Measurements from ENCODE around the gene CDH10. TPM values are rescaled to one million over a fixed set of nuclear protein-coding genes. Genes with fewer than 3 reads are reported as not detected.

Gene CDH10
- total RNA-seq, 2 experiments from 2014 or later = not detected

DNA sequence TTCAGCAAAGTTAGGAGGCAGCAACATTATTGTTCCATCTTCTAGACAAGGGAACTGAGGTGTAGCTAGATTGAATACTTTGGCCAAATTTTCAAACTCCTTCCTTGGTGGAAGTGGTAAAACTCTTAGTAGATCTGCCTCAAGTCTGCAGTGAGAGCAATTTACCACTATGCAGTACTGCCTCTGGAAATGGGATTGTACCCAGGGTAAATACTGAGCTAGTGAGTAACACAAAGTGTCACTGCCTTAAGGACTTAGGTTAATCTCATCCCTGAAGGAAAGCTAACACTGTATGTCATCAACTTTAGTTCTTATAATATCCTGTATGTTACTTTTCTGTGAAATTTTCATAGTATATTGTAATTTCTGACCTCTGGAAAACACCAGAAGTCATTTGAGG, 13.9 kb downstream of the CDH10 start:
- Mint-ChIP-seq H3K36me3 (no peaks in the 10 kb centered on the region), H3K27me3 (no peaks in the 10 kb centered on the region), H3K27ac (no peak overlapping the region), H3K9me3 (no peaks in the 10 kb centered on the region), H3K4me1 (ENCODE audit: low read depth) (no peaks in the 10 kb centered on the region), H3K4me3 (no peak overlapping the region)
- POLR2A ChIA-PET = no interaction called here
- CTCF ChIA-PET = interaction anchor here (0.6 kb wide), 1 partner anchor 1853 kb away, joined by 3 read pairs; no protein-coding TSS in a partner anchor
- intact Hi-C loops (cut with micrococcal nuclease) = no loop called here
- DNase-seq = no peak

DNA sequence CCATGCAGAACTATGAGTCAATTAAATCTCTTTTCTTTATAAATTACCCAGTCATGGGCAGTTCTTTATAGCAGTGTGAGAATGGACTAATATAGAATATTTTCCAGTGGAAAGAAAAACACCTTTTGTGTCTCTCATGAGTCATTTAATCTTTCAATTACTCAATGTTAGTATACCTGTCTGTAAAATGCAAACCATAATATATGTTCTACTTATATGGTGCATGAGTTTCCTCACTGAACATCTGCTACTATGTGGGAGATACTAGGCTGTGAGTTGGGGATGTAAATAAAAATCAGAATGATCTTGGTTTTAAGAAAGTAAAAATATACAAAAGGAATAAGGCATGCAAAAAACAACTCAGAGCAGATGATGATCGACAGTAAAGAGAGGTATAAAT, 15.0 kb downstream of the CDH10 start:
- ChIA-PET CTCF (no interaction called here), POLR2A (no interaction called here)
- no peaks in the 10 kb centered on the region for H3K27me3 Mint-ChIP-seq
- H3K36me3 Mint-ChIP-seq = no peaks in the 10 kb centered on the region
- no peak overlapping the region for H3K4me3 Mint-ChIP-seq
- peaks cover under 1% of the 10 kb centered on the region for H3K9me3 Mint-ChIP-seq
- no peak for DNase-seq
- no peaks in the 10 kb centered on the region for H3K4me1 Mint-ChIP-seq (ENCODE audit: low read depth)
- H3K27ac Mint-ChIP-seq = no peak overlapping the region
- intact Hi-C loops (cut with micrococcal nuclease) = no loop called here

DNA sequence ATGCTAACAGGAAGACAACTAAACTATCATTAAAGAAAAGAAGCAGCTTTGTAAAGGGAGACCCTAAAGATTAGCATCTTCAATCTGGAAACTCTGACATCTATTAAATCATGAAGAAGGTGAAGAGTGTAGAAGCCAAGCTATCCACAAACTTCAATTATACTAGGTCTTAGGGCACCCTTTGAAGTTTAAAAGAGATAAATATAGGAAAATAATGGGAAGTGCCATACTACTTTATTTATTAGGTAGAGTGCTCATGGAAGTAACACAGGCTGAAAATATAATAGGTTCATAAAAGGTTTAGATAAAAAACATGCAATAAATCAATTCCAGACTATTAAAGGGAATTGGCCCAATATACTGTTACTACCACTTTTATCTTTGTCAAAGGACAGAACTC, 19.9 kb downstream of the CDH10 start:
- POLR2A ChIA-PET = no interaction called here
- Mint-ChIP-seq H3K4me3 (no peak overlapping the region), H3K36me3 (no peaks in the 10 kb centered on the region), H3K27me3 (no peaks in the 10 kb centered on the region), H3K27ac (no peak overlapping the region), H3K4me1 (ENCODE audit: low read depth) (no peaks in the 10 kb centered on the region), H3K9me3 (peaks cover 4% of the 10 kb centered on the region)
- DNase-seq = no peak
- intact Hi-C loops (cut with micrococcal nuclease) = no loop called here
- CTCF ChIA-PET = no interaction called here

DNA sequence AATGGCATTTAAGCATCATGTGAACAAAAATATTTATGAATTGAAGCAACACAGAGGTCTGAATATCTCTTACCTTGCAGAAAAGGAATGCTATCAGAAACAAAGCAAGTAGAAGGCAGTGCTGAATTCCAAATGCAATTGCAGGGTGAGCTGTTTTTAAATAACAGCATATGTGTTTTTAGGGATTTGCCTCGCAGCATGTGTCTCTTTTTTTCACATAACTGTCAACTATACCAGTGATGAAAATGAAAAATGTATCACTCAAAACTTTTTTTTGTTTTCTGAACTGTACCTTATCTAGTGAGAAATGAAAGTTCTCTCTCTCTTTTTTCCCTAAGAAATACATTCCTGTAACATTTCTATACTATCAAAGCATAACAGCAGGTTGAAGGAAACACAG, 21.2 kb downstream of the CDH10 start:
- intact Hi-C loops (cut with micrococcal nuclease) = no loop called here
- Mint-ChIP-seq H3K27ac (no peak overlapping the region), H3K27me3 (no peaks in the 10 kb centered on the region), H3K9me3 (peaks cover 6% of the 10 kb centered on the region), H3K4me3 (no peak overlapping the region), H3K4me1 (ENCODE audit: low read depth) (no peaks in the 10 kb centered on the region), H3K36me3 (no peaks in the 10 kb centered on the region)
- DNase-seq = no peak
- CTCF ChIA-PET = no interaction called here
- POLR2A ChIA-PET = no interaction called here

DNA sequence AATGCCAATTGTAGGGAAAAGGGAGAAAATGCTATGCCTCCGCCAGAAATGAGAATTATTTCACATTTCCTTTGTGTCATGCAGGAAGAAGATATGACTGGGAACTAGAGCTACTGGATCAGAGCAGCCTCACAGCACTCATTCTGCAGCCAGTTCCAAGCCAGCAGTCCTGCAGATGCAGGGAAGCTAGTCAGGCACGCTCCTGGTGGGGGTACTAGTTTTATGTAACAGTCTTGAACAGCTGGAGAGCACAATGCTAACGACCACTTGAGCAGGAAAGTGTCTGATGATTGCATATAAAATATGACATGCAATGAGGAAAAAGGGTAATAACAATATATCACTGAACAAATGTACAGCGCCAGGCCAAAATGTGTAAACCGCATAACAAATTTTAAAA, 21.7 kb downstream of the CDH10 start:
- POLR2A ChIA-PET = no interaction called here
- H3K36me3 Mint-ChIP-seq = no peaks in the 10 kb centered on the region
- no peaks in the 10 kb centered on the region for H3K4me1 Mint-ChIP-seq (ENCODE audit: low read depth)
- H3K4me3 Mint-ChIP-seq = no peak overlapping the region
- DNase-seq = no peak
- no peaks in the 10 kb centered on the region for H3K27me3 Mint-ChIP-seq
- H3K9me3 Mint-ChIP-seq = peaks cover 6% of the 10 kb centered on the region
- no peak overlapping the region for H3K27ac Mint-ChIP-seq
- intact Hi-C loops (cut with micrococcal nuclease) = no loop called here
- CTCF ChIA-PET = no interaction called here

DNA sequence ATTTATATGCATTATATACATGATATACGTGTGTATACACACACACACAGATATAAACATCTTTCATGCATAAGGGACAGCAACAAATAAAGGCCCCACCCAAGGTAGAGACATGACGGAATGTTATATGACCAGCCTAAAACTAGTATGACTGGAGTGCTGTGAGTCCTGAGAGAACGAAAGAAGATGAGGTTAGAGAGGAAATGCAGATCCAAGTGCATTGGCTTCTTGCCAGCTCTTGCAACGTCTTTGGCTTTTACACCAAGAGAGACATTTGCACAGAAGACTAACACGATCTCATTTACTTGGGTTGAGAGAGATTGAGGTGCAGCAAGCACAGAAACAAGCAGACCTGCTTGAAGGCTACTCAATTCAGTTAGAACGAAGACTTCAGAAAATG, 23.0 kb downstream of the CDH10 start:
- Mint-ChIP-seq H3K4me1 (ENCODE audit: low read depth) (no peaks in the 10 kb centered on the region), H3K4me3 (no peak overlapping the region), H3K27ac (no peak overlapping the region), H3K36me3 (no peaks in the 10 kb centered on the region), H3K9me3 (peaks cover 6% of the 10 kb centered on the region), H3K27me3 (no peaks in the 10 kb centered on the region)
- no peak for DNase-seq
- POLR2A ChIA-PET = no interaction called here
- intact Hi-C loops (cut with micrococcal nuclease) = no loop called here
- CTCF ChIA-PET = no interaction called here

DNA sequence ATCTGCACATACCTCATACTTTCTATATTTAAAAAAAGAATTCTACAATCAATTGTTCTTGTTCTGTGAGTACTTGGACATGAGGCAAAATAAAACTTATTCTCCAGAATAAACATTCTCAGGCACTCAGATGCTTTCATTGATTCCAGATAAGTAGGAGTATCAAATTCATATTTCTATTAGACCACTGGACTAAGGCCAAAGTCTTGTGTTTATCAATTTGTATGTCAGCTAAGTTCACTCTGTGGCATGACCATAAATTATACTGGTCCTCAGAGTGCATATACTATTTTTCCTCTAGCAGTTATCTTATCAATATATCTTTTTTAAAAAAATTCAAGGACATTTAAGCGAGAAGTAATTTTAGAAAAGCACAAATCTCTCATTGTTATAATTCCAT, 28.2 kb downstream of the CDH10 start:
- H3K9me3 Mint-ChIP-seq = peaks cover 5% of the 10 kb centered on the region
- no peaks in the 10 kb centered on the region for H3K36me3 Mint-ChIP-seq
- no peak overlapping the region for H3K4me3 Mint-ChIP-seq
- intact Hi-C loops (cut with micrococcal nuclease) = no loop called here
- H3K27me3 Mint-ChIP-seq = no peaks in the 10 kb centered on the region
- no peaks in the 10 kb centered on the region for H3K4me1 Mint-ChIP-seq (ENCODE audit: low read depth)
- DNase-seq = no peak
- CTCF ChIA-PET = interaction anchor here (0.6 kb wide), 1 partner anchor 295 kb away, joined by 3 read pairs; no protein-coding TSS in a partner anchor
- POLR2A ChIA-PET = no interaction called here
- H3K27ac Mint-ChIP-seq = no peak overlapping the region

DNA sequence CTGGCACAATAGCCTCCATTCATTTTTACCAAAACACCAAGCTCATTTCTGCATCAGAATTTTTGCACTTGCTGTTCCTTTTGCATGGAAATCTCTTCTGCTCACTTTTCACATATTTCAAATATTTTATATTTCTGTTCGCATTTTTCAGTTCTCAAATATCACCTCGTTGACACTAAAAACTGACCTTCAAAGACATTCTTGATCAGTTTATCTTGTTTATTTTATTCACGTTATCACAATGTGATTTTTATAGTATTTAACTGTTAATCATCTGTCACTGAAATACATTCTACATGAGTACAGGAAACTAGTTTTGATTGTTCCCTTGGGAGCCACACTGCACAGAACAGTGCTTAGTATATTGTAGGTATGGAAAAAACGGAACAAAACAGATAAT, 29.6 kb downstream of the CDH10 start:
- H3K27ac Mint-ChIP-seq = no peak overlapping the region
- intact Hi-C loops (cut with micrococcal nuclease) = no loop called here
- no peaks in the 10 kb centered on the region for H3K27me3 Mint-ChIP-seq
- CTCF ChIA-PET = no interaction called here
- POLR2A ChIA-PET = no interaction called here
- H3K9me3 Mint-ChIP-seq = peaks cover 5% of the 10 kb centered on the region
- H3K4me1 Mint-ChIP-seq (ENCODE audit: low read depth) = no peaks in the 10 kb centered on the region
- no peaks in the 10 kb centered on the region for H3K36me3 Mint-ChIP-seq
- no peak for DNase-seq
- no peak overlapping the region for H3K4me3 Mint-ChIP-seq

DNA sequence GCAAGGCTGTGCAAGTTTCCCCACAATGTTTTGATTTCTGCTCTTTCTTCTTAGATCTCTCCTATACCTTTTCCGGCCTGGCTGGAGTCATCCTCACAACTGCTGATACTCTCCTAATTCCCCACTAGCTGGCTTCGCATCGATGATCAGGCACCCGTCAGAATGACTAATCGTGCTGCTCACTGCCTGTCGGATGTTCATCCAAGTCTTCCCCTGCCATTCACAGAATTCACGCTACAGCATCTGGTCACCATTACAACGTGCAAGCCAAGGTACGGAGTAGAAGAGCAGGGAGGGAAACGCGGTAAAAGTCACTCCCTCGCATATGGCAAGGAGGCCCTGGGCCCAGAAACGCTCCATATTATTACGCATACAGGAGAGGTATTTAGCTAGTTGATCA, 35.1 kb downstream of the CDH10 start:
- no peaks in the 10 kb centered on the region for H3K27me3 Mint-ChIP-seq
- CTCF ChIA-PET = no interaction called here
- H3K4me3 Mint-ChIP-seq = no peak overlapping the region
- H3K36me3 Mint-ChIP-seq = no peaks in the 10 kb centered on the region
- POLR2A ChIA-PET = no interaction called here
- intact Hi-C loops (cut with micrococcal nuclease) = no loop called here
- no peak for DNase-seq
- H3K9me3 Mint-ChIP-seq = peaks cover 8% of the 10 kb centered on the region
- H3K27ac Mint-ChIP-seq = no peak overlapping the region
- no peaks in the 10 kb centered on the region for H3K4me1 Mint-ChIP-seq (ENCODE audit: low read depth)

DNA sequence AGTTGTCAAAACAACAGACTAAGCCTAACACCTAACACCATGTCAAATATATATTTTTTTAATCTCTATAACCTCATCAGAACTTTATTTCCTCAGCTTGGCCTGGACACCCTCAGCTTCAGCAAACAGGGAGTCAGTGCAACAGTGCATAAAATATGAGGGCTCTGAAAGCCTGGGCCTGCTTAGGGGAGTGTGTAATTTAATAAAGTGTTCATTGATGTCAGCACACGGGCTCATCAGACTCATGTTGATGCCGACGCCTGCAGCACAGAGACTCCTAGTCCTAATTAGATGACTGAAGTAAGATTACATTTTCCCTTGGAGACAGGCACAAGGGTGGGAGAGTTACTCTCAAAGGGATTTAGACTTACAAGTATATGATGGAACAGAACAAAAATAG, 37.8 kb downstream of the CDH10 start:
- H3K27ac Mint-ChIP-seq = no peak overlapping the region
- no peak for DNase-seq
- ChIA-PET POLR2A (no interaction called here), CTCF (no interaction called here)
- no peaks in the 10 kb centered on the region for H3K27me3 Mint-ChIP-seq
- no peak overlapping the region for H3K4me3 Mint-ChIP-seq
- intact Hi-C loops (cut with micrococcal nuclease) = no loop called here
- H3K4me1 Mint-ChIP-seq (ENCODE audit: low read depth) = no peaks in the 10 kb centered on the region
- H3K36me3 Mint-ChIP-seq = no peaks in the 10 kb centered on the region
- H3K9me3 Mint-ChIP-seq = peaks cover 8% of the 10 kb centered on the region

DNA sequence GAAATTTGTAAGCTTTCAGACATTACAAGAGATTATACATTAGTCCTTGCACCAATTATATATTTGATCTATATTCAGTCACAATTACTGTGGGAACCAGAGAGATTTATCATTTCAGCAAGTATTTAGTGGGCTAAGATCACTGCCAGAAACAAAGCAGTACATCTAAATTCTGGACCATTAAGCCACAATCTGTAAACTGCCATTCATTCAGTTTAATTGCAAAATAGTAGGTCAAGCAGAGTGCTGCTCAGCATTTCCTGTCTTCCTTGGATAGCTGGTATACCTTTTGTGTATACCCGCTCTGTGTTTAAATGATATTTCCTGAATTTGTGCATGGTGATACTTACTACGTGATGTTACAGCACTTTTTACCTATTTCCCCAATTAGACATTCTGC, 42.6 kb downstream of the CDH10 start:
- no peak overlapping the region for H3K27ac Mint-ChIP-seq
- CTCF ChIA-PET = no interaction called here
- no peaks in the 10 kb centered on the region for H3K36me3 Mint-ChIP-seq
- no peak overlapping the region for H3K4me3 Mint-ChIP-seq
- H3K27me3 Mint-ChIP-seq = no peaks in the 10 kb centered on the region
- no peaks in the 10 kb centered on the region for H3K4me1 Mint-ChIP-seq (ENCODE audit: low read depth)
- POLR2A ChIA-PET = no interaction called here
- intact Hi-C loops (cut with micrococcal nuclease) = no loop called here
- peaks cover 4% of the 10 kb centered on the region for H3K9me3 Mint-ChIP-seq
- DNase-seq = no peak

DNA sequence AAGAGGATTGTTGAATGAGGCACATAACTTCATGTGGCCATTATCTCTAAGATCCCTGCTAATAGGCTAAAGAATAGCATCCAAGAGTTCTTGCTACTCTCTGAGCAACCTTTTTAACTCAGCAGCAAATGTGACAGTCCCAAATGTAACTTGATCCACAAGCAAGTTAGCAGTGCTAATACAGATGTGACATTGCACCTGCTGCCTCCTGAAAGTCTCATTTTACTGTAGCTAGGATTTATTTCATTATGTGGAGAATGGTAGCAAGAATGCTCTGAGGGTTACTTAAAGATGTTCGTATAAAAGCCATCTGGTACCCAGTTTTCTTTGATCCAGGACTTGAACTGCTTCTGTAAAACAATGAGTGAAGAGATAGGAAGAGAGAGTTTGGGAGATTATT, 45.8 kb downstream of the CDH10 start:
- POLR2A ChIA-PET = no interaction called here
- CTCF ChIA-PET = no interaction called here
- DNase-seq = no peak
- Mint-ChIP-seq H3K27ac (no peak overlapping the region), H3K4me3 (no peak overlapping the region), H3K9me3 (peaks cover 10% of the 10 kb centered on the region), H3K36me3 (no peaks in the 10 kb centered on the region), H3K4me1 (ENCODE audit: low read depth) (no peaks in the 10 kb centered on the region), H3K27me3 (no peaks in the 10 kb centered on the region)
- intact Hi-C loops (cut with micrococcal nuclease) = no loop called here

DNA sequence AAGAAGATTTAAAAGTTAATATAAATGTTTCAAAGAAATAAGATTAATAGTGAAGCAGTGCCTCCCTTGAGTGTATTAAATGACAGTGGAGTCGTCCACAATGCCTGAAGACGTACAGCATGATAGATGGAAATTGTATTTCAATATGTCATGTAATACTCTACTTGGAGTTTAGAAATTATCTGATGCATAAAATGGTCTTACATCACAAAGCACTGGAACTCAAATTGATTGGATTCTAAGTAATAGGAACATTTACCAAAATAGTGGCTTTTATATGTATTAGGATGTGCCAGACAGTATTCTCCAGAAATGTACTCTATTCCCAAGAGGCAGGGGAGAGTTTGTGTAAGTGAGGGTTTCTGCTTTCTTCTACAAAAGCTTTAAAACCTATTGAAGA, 49.4 kb downstream of the CDH10 start:
- POLR2A ChIA-PET = no interaction called here
- DNase-seq = no peak
- no peaks in the 10 kb centered on the region for H3K4me1 Mint-ChIP-seq (ENCODE audit: low read depth)
- no peaks in the 10 kb centered on the region for H3K36me3 Mint-ChIP-seq
- H3K4me3 Mint-ChIP-seq = no peak overlapping the region
- intact Hi-C loops (cut with micrococcal nuclease) = no loop called here
- CTCF ChIA-PET = no interaction called here
- no peaks in the 10 kb centered on the region for H3K27me3 Mint-ChIP-seq
- no peak overlapping the region for H3K27ac Mint-ChIP-seq
- peaks cover 14% of the 10 kb centered on the region for H3K9me3 Mint-ChIP-seq

DNA sequence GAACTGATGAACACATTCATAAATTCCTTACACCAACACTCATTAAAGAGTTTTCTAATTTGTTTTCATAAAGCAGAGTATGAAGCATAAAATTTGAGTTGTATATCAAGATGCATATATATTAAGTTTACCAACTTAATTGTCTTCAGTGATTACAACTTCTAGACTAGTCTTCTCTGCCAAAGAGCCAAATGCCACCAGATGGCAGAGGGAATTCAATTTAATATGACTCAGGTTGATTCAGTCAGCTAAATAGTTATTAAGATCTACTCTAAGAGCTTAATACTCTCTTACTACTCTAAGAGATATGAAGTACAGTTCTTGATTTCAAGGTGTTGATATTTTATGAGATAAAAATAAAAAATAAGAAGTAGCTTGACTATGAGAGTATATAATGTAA, 53.4 kb downstream of the CDH10 start:
- H3K27ac Mint-ChIP-seq = no peak overlapping the region

More for the DNA sequence above, 53.4 kb downstream of the CDH10 start:
- no peak for DNase-seq
- ChIA-PET CTCF (no interaction called here), POLR2A (no interaction called here)
- no peak overlapping the region for H3K4me3 Mint-ChIP-seq
- H3K4me1 Mint-ChIP-seq (ENCODE audit: low read depth) = no peaks in the 10 kb centered on the region
- H3K36me3 Mint-ChIP-seq = no peaks in the 10 kb centered on the region
- H3K27me3 Mint-ChIP-seq = no peaks in the 10 kb centered on the region
- peaks cover 17% of the 10 kb centered on the region for H3K9me3 Mint-ChIP-seq
- intact Hi-C loops (cut with micrococcal nuclease) = no loop called here

Data from activated CD4-positive, alpha-beta memory T cell treated with anti-CD3 and anti-CD28 coated beads for 36 hours (primary cell).